Right lobe of liver (tissue), 4 donors: ENCODE measurements around the gene NFIA.

Source experiments
- CTCF ChIP-seq, 4 donors: fragments of 200-600 bp in 3 of 4; fragments of 450-650 bp in 1 of 4; IDR thresholded peaks; one replicate each; pipeline versions ENCODE4 v1.5.1 to v1.8.0; 2016 to 2022; ENCODE audit warnings: antibody characterized with exemption in 4 of 4, mild to moderate bottlenecking in 2 of 4
- POLR2A ChIP-seq: fragments of 450-650 bp; IDR thresholded peaks from one replicate; pipeline ENCODE4 v1.6.1; 2017; ENCODE audit warnings: antibody characterized with exemption, mild to moderate bottlenecking
- donor health status: DM: no; HTN: no; CAD: no.
- donor health status: DM: no; HTN: no; CAD: no.
- donor health status: DM: no; HTN: yes; CAD: no.

GRCh38 chr1:61169634-61170033 lies 87.3 kb downstream of the NFIA start:
- TF ChIP-seq POLR2A (no peak), CTCF (IDR thresholded peaks at IDR 0.05) (no peak)
